ENCODE results near the gene HCN2. TPM values are rescaled to one million over a fixed set of nuclear protein-coding genes. Genes with fewer than 3 reads are reported as not detected.
A peak's percentile ranks its signal among the peaks of the same experiment; 100 is the strongest.

HCN2 gene
- total RNA-seq, 1 experiment from 2014 or later: not detected

GRCh38 chr19:658059-658839 is 68.6 kb downstream of the HCN2 start:
- Histone ChIP-seq H3K27ac (ENCODE audit: low read length) (no peak overlapping the region), H3K4me2 (ENCODE audit: low read depth, low read length, poor library complexity, severe bottlenecking) (no peak overlapping the region), H3K9ac (ENCODE audit: low read length) (no peak overlapping the region), H3K79me2 (ENCODE audit: low read length) (peaks cover 94% of the 10 kb centered on the region), H2AFZ (ENCODE audit: low read length) (no peak overlapping the region), H3K9me2 (replicated peaks; ENCODE audit: insufficient read depth, low read length) (no peaks in the 10 kb centered on the region), H3K9me3 (ENCODE audit: low read length) (no peaks in the 10 kb centered on the region), H4K20me1 (ENCODE audit: insufficient read depth, low read depth, low read length) (peaks cover 84% of the 10 kb centered on the region), H3K27me3 (ENCODE audit: low read length) (no peaks in the 10 kb centered on the region), H3K4me3 (ENCODE audit: low read length) (no peak overlapping the region), H3K36me3 (ENCODE audit: insufficient read depth, low read length) (peaks cover 24% of the 10 kb centered on the region), H3K4me1 (ENCODE audit: low read length) (peaks cover 15% of the 10 kb centered on the region)
- DNase-seq: no peak

GRCh38 chr19:658916-659839 is 69.5 kb downstream of the HCN2 start:
- H3K27ac ChIP-seq (ENCODE audit: low read length): no peak overlapping the region
- no peaks in the 10 kb centered on the region for H3K9me3 ChIP-seq (ENCODE audit: low read length)
- peaks cover 23% of the 10 kb centered on the region for H3K4me1 ChIP-seq (ENCODE audit: low read length)
- peaks cover 85% of the 10 kb centered on the region for H3K79me2 ChIP-seq (ENCODE audit: low read length)
- H3K4me3 ChIP-seq (ENCODE audit: low read length): no peak overlapping the region
- no peak overlapping the region for H3K4me2 ChIP-seq (ENCODE audit: low read depth, low read length, poor library complexity, severe bottlenecking)
- H4K20me1 ChIP-seq (ENCODE audit: insufficient read depth, low read depth, low read length): peaks cover 74% of the 10 kb centered on the region
- H3K36me3 ChIP-seq (ENCODE audit: insufficient read depth, low read length): peaks cover 16% of the 10 kb centered on the region
- H3K9me2 ChIP-seq (replicated peaks; ENCODE audit: insufficient read depth, low read length): no peaks in the 10 kb centered on the region
- H3K9ac ChIP-seq (ENCODE audit: low read length): no peak overlapping the region
- no peak for DNase-seq
- no peak overlapping the region for H2AFZ ChIP-seq (ENCODE audit: low read length)
- no peaks in the 10 kb centered on the region for H3K27me3 ChIP-seq (ENCODE audit: low read length)

GRCh38 chr19:660793-661426 is 71.2 kb downstream of the HCN2 start:
- no peak overlapping the region for H3K27ac ChIP-seq (ENCODE audit: low read length)
- peaks cover 63% of the 10 kb centered on the region for H4K20me1 ChIP-seq (ENCODE audit: insufficient read depth, low read depth, low read length)
- peaks cover 26% of the 10 kb centered on the region for H3K4me1 ChIP-seq (ENCODE audit: low read length)
- peaks cover 8% of the 10 kb centered on the region; the same call in 1 of the 2 replicates for H3K36me3 ChIP-seq (ENCODE audit: insufficient read depth, low read length)
- no peaks in the 10 kb centered on the region for H3K9me3 ChIP-seq (ENCODE audit: low read length)
- no peak overlapping the region for H2AFZ ChIP-seq (ENCODE audit: low read length)
- H3K9me2 ChIP-seq (replicated peaks; ENCODE audit: insufficient read depth, low read length): no peaks in the 10 kb centered on the region
- peaks cover 70% of the 10 kb centered on the region for H3K79me2 ChIP-seq (ENCODE audit: low read length)
- H3K4me2 ChIP-seq (ENCODE audit: low read depth, low read length, poor library complexity, severe bottlenecking): peak overlapping the region; percentile 88
- peak overlapping the region; percentile 100 for H3K9ac ChIP-seq (ENCODE audit: low read length)
- no peak for DNase-seq
- H3K4me3 ChIP-seq (ENCODE audit: low read length): peak overlapping the region; percentile 82
- no peaks in the 10 kb centered on the region for H3K27me3 ChIP-seq (ENCODE audit: low read length)

GRCh38 chr19:661427-662196 is 71.9 kb downstream of the HCN2 start:
- DNase-seq: peak; percentile 66
- Histone ChIP-seq H4K20me1 (ENCODE audit: insufficient read depth, low read depth, low read length) (peaks cover 57% of the 10 kb centered on the region), H2AFZ (ENCODE audit: low read length) (no peak overlapping the region)

GRCh38 chr19:662207-662961 is 72.7 kb downstream of the HCN2 start:
- peak overlapping the region; percentile 82 for H3K4me3 ChIP-seq (ENCODE audit: low read length)

More at GRCh38 chr19:661427-662196, 71.9 kb downstream of the HCN2 start:
- peak overlapping the region; percentile 82 for H3K4me3 ChIP-seq (ENCODE audit: low read length)
- H3K27ac ChIP-seq (ENCODE audit: low read length): peak overlapping the region; percentile 74; the same call in 1 of the 2 replicates
- H3K4me2 ChIP-seq (ENCODE audit: low read depth, low read length, poor library complexity, severe bottlenecking): peak overlapping the region; percentile 88
- no peaks in the 10 kb centered on the region for H3K9me3 ChIP-seq (ENCODE audit: low read length)
- H3K4me1 ChIP-seq (ENCODE audit: low read length): peaks cover 26% of the 10 kb centered on the region
- H3K36me3 ChIP-seq (ENCODE audit: insufficient read depth, low read length): peaks cover 7% of the 10 kb centered on the region; the same call in 1 of the 2 replicates
- peaks cover 63% of the 10 kb centered on the region for H3K79me2 ChIP-seq (ENCODE audit: low read length)
- no peaks in the 10 kb centered on the region for H3K9me2 ChIP-seq (replicated peaks; ENCODE audit: insufficient read depth, low read length)
- H3K9ac ChIP-seq (ENCODE audit: low read length): peak overlapping the region; percentile 100
- no peaks in the 10 kb centered on the region for H3K27me3 ChIP-seq (ENCODE audit: low read length)

GRCh38 chr19:662962-663681 is 73.4 kb downstream of the HCN2 start, which contains the start of gene RNF126:
Gene RNF126, minus strand, starts transcription at chr19:663214. Its CDS starts 93 bp downstream, at chr19:663121.
- Histone ChIP-seq H3K4me2 (ENCODE audit: low read depth, low read length, poor library complexity, severe bottlenecking) (peak within 1 kb of the TSS; percentile 93), H3K9ac (ENCODE audit: low read length) (peak within 1 kb of the TSS; percentile 100)

More at GRCh38 chr19:662207-662961, 72.7 kb downstream of the HCN2 start:
- peaks cover 56% of the 10 kb centered on the region for H3K79me2 ChIP-seq (ENCODE audit: low read length)
- H2AFZ ChIP-seq (ENCODE audit: low read length): no peak overlapping the region
- H3K27me3 ChIP-seq (ENCODE audit: low read length): no peaks in the 10 kb centered on the region
- H3K9me3 ChIP-seq (ENCODE audit: low read length): no peaks in the 10 kb centered on the region
- peak; percentile 89 for DNase-seq
- peaks cover 49% of the 10 kb centered on the region for H4K20me1 ChIP-seq (ENCODE audit: insufficient read depth, low read depth, low read length)
- H3K9me2 ChIP-seq (replicated peaks; ENCODE audit: insufficient read depth, low read length): no peaks in the 10 kb centered on the region
- H3K36me3 ChIP-seq (ENCODE audit: insufficient read depth, low read length): peaks cover 7% of the 10 kb centered on the region; the same call in 1 of the 2 replicates
- H3K4me2 ChIP-seq (ENCODE audit: low read depth, low read length, poor library complexity, severe bottlenecking): peak overlapping the region; percentile 88
- peak overlapping the region; percentile 100 for H3K9ac ChIP-seq (ENCODE audit: low read length)
- H3K27ac ChIP-seq (ENCODE audit: low read length): peak overlapping the region; percentile 74
- H3K4me1 ChIP-seq (ENCODE audit: low read length): peaks cover 26% of the 10 kb centered on the region

More at GRCh38 chr19:662962-663681, 73.4 kb downstream of the HCN2 start, which contains the start of gene RNF126:
- Histone ChIP-seq H3K79me2 (ENCODE audit: low read length) (peaks cover 48% of the 10 kb centered on the region), H3K4me3 (ENCODE audit: low read length) (peak within 1 kb of the TSS; percentile 82), H3K27ac (ENCODE audit: low read length) (peak within 1 kb of the TSS; percentile 74), H4K20me1 (ENCODE audit: insufficient read depth, low read depth, low read length) (peaks cover 43% of the 10 kb centered on the region), H3K4me1 (ENCODE audit: low read length) (peaks cover 26% of the 10 kb centered on the region), H3K36me3 (ENCODE audit: insufficient read depth, low read length) (peaks cover 7% of the 10 kb centered on the region; the same call in 1 of the 2 replicates), H3K27me3 (ENCODE audit: low read length) (no peaks in the 10 kb centered on the region), H2AFZ (ENCODE audit: low read length) (peak within 1 kb of the TSS; percentile 79; the same call in 1 of the 2 replicates), H3K9me2 (replicated peaks; ENCODE audit: insufficient read depth, low read length) (no peaks in the 10 kb centered on the region), H3K9me3 (ENCODE audit: low read length) (no peaks in the 10 kb centered on the region)
- DNase-seq: peak; percentile 97

All from Karpas-422 (cell line).